ENCODE measurements around the gene SPEN.
"Not testable (repeated sequence)": the region's sequence is repeated elsewhere in the genome, so short reads cannot be mapped to it uniquely, and the experiment has no call there.

Gene SPEN

GRCh38 chr1:15816674-15817073, 30.8 kb upstream of the SPEN start:
- Histone ChIP-seq H3K4me3 (ENCODE audit: low read depth, low read length) (no peak overlapping the region), H3K36me3 (replicated peaks) (no peaks in the 10 kb centered on the region), H3K27me3 (replicated peaks) (no peaks in the 10 kb centered on the region), H3K27ac (no peak overlapping the region)
- no peak for TF ChIP-seq CTCF (IDR thresholded peaks at IDR 0.05; ENCODE audit: low read depth, low read length, missing control alignments)
- in situ Hi-C loops (cut with HindIII; ENCODE audit: low pct_ligation_motif_present, low sequenced_read_pairs) = no loop called here
- no peak for DNase-seq

GRCh38 chr1:15820478-15820877, 27.0 kb upstream of the SPEN start:
- H3K27me3 ChIP-seq (replicated peaks) = no peaks in the 10 kb centered on the region
- in situ Hi-C loops (cut with HindIII; ENCODE audit: low pct_ligation_motif_present, low sequenced_read_pairs) = no loop called here
- H3K27ac ChIP-seq = no peak overlapping the region
- no peak for TF ChIP-seq CTCF (IDR thresholded peaks at IDR 0.05; ENCODE audit: low read depth, low read length, missing control alignments)
- H3K4me3 ChIP-seq (ENCODE audit: low read depth, low read length) = no peak overlapping the region
- H3K36me3 ChIP-seq (replicated peaks) = no peaks in the 10 kb centered on the region
- DNase-seq = no peak

- Histone ChIP-seq H3K27ac (no peak overlapping the region), H3K36me3 (replicated peaks) (no peaks in the 10 kb centered on the region), H3K27me3 (replicated peaks) (no peaks in the 10 kb centered on the region), H3K4me3 (ENCODE audit: low read depth, low read length) (no peak overlapping the region)
- in situ Hi-C loops (cut with HindIII; ENCODE audit: low pct_ligation_motif_present, low sequenced_read_pairs) = no loop called here
- DNase-seq = no peak
- no peak for TF ChIP-seq CTCF (IDR thresholded peaks at IDR 0.05; ENCODE audit: low read depth, low read length, missing control alignments)
These were observed 21.7 kb upstream of the SPEN start for GRCh38 chr1:15825800-15826199.

GRCh38 chr1:15826810-15827507, 20.5 kb upstream of the SPEN start:
- in situ Hi-C loops (cut with HindIII; ENCODE audit: low pct_ligation_motif_present, low sequenced_read_pairs) = no loop called here
- TF ChIP-seq CTCF (IDR thresholded peaks at IDR 0.05; ENCODE audit: low read depth, low read length, missing control alignments) = no peak
- Histone ChIP-seq H3K4me3 (ENCODE audit: low read depth, low read length) (no peak overlapping the region), H3K36me3 (replicated peaks) (no peaks in the 10 kb centered on the region), H3K27ac (no peak overlapping the region), H3K27me3 (replicated peaks) (no peaks in the 10 kb centered on the region)
- no peak for DNase-seq

- in situ Hi-C loops (cut with HindIII; ENCODE audit: low pct_ligation_motif_present, low sequenced_read_pairs); H3K4me3 ChIP-seq (ENCODE audit: low read depth, low read length); DNase-seq; H3K27ac ChIP-seq; H3K27me3 ChIP-seq (replicated peaks); H3K36me3 ChIP-seq (replicated peaks): not testable (repeated sequence)
These were observed 19.9 kb upstream of the SPEN start for GRCh38 chr1:15827567-15827966.

GRCh38 chr1:15828931-15829330, 18.6 kb upstream of the SPEN start:
- H3K4me3 ChIP-seq (ENCODE audit: low read depth, low read length); in situ Hi-C loops (cut with HindIII; ENCODE audit: low pct_ligation_motif_present, low sequenced_read_pairs); DNase-seq; H3K27me3 ChIP-seq (replicated peaks); H3K36me3 ChIP-seq (replicated peaks); H3K27ac ChIP-seq: not testable (repeated sequence)

GRCh38 chr1:15830258-15830657, 17.2 kb upstream of the SPEN start:
- H3K36me3 ChIP-seq (replicated peaks) = no peaks in the 10 kb centered on the region
- no peaks in the 10 kb centered on the region for H3K27me3 ChIP-seq (replicated peaks)
- H3K4me3 ChIP-seq (ENCODE audit: low read depth, low read length) = no peak overlapping the region
- no peak overlapping the region for H3K27ac ChIP-seq
- TF ChIP-seq CTCF (IDR thresholded peaks at IDR 0.05; ENCODE audit: low read depth, low read length, missing control alignments) = no peak
- in situ Hi-C loops (cut with HindIII; ENCODE audit: low pct_ligation_motif_present, low sequenced_read_pairs) = no loop called here
- DNase-seq = no peak
